ENCODE measurements around the gene SLC39A6.
"Not testable (repeated sequence)": the region's sequence is repeated elsewhere in the genome, so short reads cannot be mapped to it uniquely, and the experiment has no call there.

SLC39A6 gene, protein sequence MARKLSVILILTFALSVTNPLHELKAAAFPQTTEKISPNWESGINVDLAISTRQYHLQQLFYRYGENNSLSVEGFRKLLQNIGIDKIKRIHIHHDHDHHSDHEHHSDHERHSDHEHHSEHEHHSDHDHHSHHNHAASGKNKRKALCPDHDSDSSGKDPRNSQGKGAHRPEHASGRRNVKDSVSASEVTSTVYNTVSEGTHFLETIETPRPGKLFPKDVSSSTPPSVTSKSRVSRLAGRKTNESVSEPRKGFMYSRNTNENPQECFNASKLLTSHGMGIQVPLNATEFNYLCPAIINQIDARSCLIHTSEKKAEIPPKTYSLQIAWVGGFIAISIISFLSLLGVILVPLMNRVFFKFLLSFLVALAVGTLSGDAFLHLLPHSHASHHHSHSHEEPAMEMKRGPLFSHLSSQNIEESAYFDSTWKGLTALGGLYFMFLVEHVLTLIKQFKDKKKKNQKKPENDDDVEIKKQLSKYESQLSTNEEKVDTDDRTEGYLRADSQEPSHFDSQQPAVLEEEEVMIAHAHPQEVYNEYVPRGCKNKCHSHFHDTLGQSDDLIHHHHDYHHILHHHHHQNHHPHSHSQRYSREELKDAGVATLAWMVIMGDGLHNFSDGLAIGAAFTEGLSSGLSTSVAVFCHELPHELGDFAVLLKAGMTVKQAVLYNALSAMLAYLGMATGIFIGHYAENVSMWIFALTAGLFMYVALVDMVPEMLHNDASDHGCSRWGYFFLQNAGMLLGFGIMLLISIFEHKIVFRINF

GRCh38 chr18:36129300-36130038 lies at the start of gene SLC39A6, which contains the start of gene ELP2:
TSS of gene SLC39A6 (minus strand) at chr18:36129340. CDS start at chr18:36127007, 2,333 bp downstream.
TSS of gene ELP2 (plus strand) at chr18:36129899. CDS start at chr18:36129934, 35 bp downstream.
- H3K36me3 ChIP-seq (ENCODE audit: control insufficient read depth in 1 of 2, insufficient read depth in 2 of 2, low read length in 2 of 2) = peaks cover 4 to 7% of the 10 kb centered on the region in 2 donors
- no peaks in the 10 kb centered on the region for H3K27me3 ChIP-seq (ENCODE audit: low read depth, low read length)
- peaks cover 18 to 31% of the 10 kb centered on the region in 2 donors for H3K4me1 ChIP-seq (ENCODE audit: control insufficient read depth in 1 of 2, insufficient read depth in 2 of 2, low read length in 2 of 2)
- H3K9me3 ChIP-seq (ENCODE audit: control insufficient read depth in 1 of 2, low read length in 2 of 2) = no peaks in the 10 kb centered on the region
- peak within 1 kb of the TSS; percentile 78 to 100 for H3K4me3 ChIP-seq (ENCODE audit: low read depth in 1 of 2, low read length in 2 of 2)
- peak within 1 kb of the TSS; percentile 96 for H3K27ac ChIP-seq (ENCODE audit: low read length)

GRCh38 chr18:36177913-36178312 lies 48.8 kb upstream of the SLC39A6 start:
- Histone ChIP-seq H3K36me3 (ENCODE audit: control insufficient read depth in 1 of 2, insufficient read depth in 2 of 2, low read length in 2 of 2) (peaks cover 25 to 33% of the 10 kb centered on the region in 2 donors), H3K4me3 (ENCODE audit: low read depth in 1 of 2, low read length in 2 of 2) (no peak overlapping the region), H3K4me1 (ENCODE audit: control insufficient read depth in 1 of 2, insufficient read depth in 2 of 2, low read length in 2 of 2) (peaks cover 0 to 4% of the 10 kb centered on the region in 2 donors), H3K27me3 (ENCODE audit: low read depth, low read length) (no peaks in the 10 kb centered on the region), H3K27ac (ENCODE audit: low read length) (no peak overlapping the region), H3K9me3 (ENCODE audit: control insufficient read depth in 1 of 2, low read length in 2 of 2) (no peaks in the 10 kb centered on the region)

- peaks cover 0 to 4% of the 10 kb centered on the region in 2 donors for H3K4me1 ChIP-seq (ENCODE audit: control insufficient read depth in 1 of 2, insufficient read depth in 2 of 2, low read length in 2 of 2)
- H3K4me3 ChIP-seq (ENCODE audit: low read depth in 1 of 2, low read length in 2 of 2) = no peak overlapping the region
- no peaks in the 10 kb centered on the region for H3K27me3 ChIP-seq (ENCODE audit: low read depth, low read length)
- H3K36me3 ChIP-seq (ENCODE audit: control insufficient read depth in 1 of 2, insufficient read depth in 2 of 2, low read length in 2 of 2) = peaks cover 25 to 45% of the 10 kb centered on the region in 2 donors
- no peaks in the 10 kb centered on the region for H3K9me3 ChIP-seq (ENCODE audit: control insufficient read depth in 1 of 2, low read length in 2 of 2)
- H3K27ac ChIP-seq (ENCODE audit: low read length) = no peak overlapping the region
Observed at GRCh38 chr18:36176711-36177110, 47.6 kb upstream of the SLC39A6 start.

DNA sequence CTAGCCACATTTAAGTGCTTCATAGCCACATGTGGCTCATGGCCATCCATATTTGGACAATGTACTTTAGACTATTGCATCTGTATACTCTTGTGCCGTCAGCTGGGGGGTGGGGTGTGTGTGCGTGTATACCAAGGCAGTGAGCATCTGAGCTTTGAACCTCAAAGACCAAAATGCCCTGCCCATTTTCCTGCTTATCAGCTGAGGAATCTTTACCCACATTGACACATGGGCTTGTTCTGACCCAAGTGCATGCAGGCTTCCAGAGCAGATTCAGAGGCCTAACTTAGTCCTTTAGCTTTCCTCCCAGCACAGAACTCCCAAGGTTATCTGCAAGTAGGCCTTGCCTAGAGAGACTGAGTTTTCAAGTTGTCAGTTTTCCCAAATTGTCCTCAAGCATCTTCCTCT lies 47.0 kb upstream of the SLC39A6 start:
- no peak overlapping the region for H3K27ac ChIP-seq (ENCODE audit: low read length)
- no peaks in the 10 kb centered on the region for H3K9me3 ChIP-seq (ENCODE audit: control insufficient read depth in 1 of 2, low read length in 2 of 2)
- H3K4me1 ChIP-seq (ENCODE audit: control insufficient read depth in 1 of 2, insufficient read depth in 2 of 2, low read length in 2 of 2) = peaks cover 0 to 4% of the 10 kb centered on the region in 2 donors
- H3K27me3 ChIP-seq (ENCODE audit: low read depth, low read length) = no peaks in the 10 kb centered on the region
- H3K4me3 ChIP-seq (ENCODE audit: low read depth in 1 of 2, low read length in 2 of 2) = no peak overlapping the region
- peaks cover 28 to 50% of the 10 kb centered on the region in 2 donors for H3K36me3 ChIP-seq (ENCODE audit: control insufficient read depth in 1 of 2, insufficient read depth in 2 of 2, low read length in 2 of 2)

DNA sequence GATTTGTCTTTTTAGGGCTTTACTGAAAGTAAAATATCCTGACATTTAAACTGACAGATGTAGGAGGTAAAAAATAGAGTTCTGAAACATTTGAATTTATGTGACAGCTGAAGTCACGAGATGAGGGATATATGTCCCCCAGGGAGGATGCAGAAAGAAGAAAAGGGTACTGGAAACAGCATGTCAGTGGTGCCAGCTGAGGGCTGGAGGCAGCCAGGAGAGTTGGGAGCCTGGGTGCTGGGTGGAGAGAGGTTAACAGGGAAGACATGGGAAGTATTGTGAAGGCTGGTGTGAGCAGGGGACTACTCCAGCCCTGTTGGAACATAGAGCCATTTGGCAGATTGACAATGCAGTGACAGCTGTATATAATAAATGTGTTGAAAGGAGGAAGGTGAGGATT lies 46.3 kb upstream of the SLC39A6 start:
- Histone ChIP-seq H3K4me3 (ENCODE audit: low read depth in 1 of 2, low read length in 2 of 2) (no peak overlapping the region), H3K4me1 (ENCODE audit: control insufficient read depth in 1 of 2, insufficient read depth in 2 of 2, low read length in 2 of 2) (peaks cover 0 to 4% of the 10 kb centered on the region in 2 donors), H3K36me3 (ENCODE audit: control insufficient read depth in 1 of 2, insufficient read depth in 2 of 2, low read length in 2 of 2) (peaks cover 35 to 57% of the 10 kb centered on the region in 2 donors), H3K27me3 (ENCODE audit: low read depth, low read length) (no peaks in the 10 kb centered on the region), H3K27ac (ENCODE audit: low read length) (no peak overlapping the region), H3K9me3 (ENCODE audit: control insufficient read depth in 1 of 2, low read length in 2 of 2) (no peaks in the 10 kb centered on the region)

DNA sequence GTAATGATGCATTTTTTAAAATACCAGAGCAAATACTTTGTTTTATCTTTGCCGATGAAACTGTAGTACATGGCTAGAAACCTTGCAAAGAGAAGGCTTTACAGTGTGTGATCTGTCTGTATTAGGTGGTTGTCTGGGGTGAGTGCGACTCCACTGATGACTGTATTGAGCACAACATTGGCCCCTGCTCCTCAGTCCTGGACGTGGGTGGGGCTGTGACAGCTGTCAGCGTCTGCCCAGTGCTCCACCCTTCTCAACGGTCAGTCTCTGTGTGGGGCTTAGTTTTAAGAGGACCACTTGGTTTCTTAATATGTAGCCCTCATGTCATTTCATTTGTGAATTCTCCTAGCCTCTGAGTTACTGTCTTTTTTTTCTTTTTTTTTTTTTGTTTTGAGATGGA lies 40.8 kb upstream of the SLC39A6 start:
- Histone ChIP-seq H3K9me3 (ENCODE audit: control insufficient read depth in 1 of 2, low read length in 2 of 2) (no peaks in the 10 kb centered on the region), H3K36me3 (ENCODE audit: control insufficient read depth in 1 of 2, insufficient read depth in 2 of 2, low read length in 2 of 2) (peaks cover 33 to 68% of the 10 kb centered on the region in 2 donors), H3K4me3 (ENCODE audit: low read depth in 1 of 2, low read length in 2 of 2) (no peak overlapping the region), H3K27me3 (ENCODE audit: low read depth, low read length) (no peaks in the 10 kb centered on the region), H3K4me1 (ENCODE audit: control insufficient read depth in 1 of 2, insufficient read depth in 2 of 2, low read length in 2 of 2) (no peaks in the 10 kb centered on the region), H3K27ac (ENCODE audit: low read length) (no peak overlapping the region)

DNA sequence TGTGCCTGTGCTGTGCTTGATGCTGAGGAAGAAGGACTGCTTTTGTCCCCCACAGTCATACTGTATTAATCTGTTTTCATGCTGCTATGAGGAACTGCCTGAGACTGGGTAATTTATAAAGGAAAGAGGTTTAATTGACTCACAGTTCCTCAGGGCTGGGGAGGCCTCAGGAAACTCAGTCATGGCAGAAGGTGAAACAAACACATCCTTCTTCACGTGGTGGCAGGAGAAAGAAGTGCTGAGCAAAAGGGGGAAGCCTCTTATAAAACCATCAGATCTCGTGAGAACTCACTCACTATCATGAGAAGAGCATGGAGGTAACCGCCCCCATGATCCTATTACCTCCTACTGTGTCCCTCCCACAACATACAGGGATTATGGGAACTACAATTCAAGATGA lies 39.2 kb upstream of the SLC39A6 start:
- not testable (repeated sequence) for H3K4me3 ChIP-seq (ENCODE audit: low read depth in 1 of 2, low read length in 2 of 2); H3K27me3 ChIP-seq (ENCODE audit: low read depth, low read length); H3K27ac ChIP-seq (ENCODE audit: low read length); H3K4me1 ChIP-seq (ENCODE audit: control insufficient read depth in 1 of 2, insufficient read depth in 2 of 2, low read length in 2 of 2); H3K9me3 ChIP-seq (ENCODE audit: control insufficient read depth in 1 of 2, low read length in 2 of 2)
- H3K36me3 ChIP-seq (ENCODE audit: control insufficient read depth in 1 of 2, insufficient read depth in 2 of 2, low read length in 2 of 2) = peaks cover 42 to 68% of the 10 kb centered on the region in 2 donors

GRCh38 chr18:36167692-36168218 lies 38.6 kb upstream of the SLC39A6 start:
- H3K4me3 ChIP-seq (ENCODE audit: low read depth in 1 of 2, low read length in 2 of 2) = no peak overlapping the region
- peaks cover 45 to 70% of the 10 kb centered on the region in 2 donors for H3K36me3 ChIP-seq (ENCODE audit: control insufficient read depth in 1 of 2, insufficient read depth in 2 of 2, low read length in 2 of 2)
- no peaks in the 10 kb centered on the region for H3K4me1 ChIP-seq (ENCODE audit: control insufficient read depth in 1 of 2, insufficient read depth in 2 of 2, low read length in 2 of 2)
- no peaks in the 10 kb centered on the region for H3K9me3 ChIP-seq (ENCODE audit: control insufficient read depth in 1 of 2, low read length in 2 of 2)
- H3K27ac ChIP-seq (ENCODE audit: low read length) = no peak overlapping the region
- no peaks in the 10 kb centered on the region for H3K27me3 ChIP-seq (ENCODE audit: low read depth, low read length)

DNA sequence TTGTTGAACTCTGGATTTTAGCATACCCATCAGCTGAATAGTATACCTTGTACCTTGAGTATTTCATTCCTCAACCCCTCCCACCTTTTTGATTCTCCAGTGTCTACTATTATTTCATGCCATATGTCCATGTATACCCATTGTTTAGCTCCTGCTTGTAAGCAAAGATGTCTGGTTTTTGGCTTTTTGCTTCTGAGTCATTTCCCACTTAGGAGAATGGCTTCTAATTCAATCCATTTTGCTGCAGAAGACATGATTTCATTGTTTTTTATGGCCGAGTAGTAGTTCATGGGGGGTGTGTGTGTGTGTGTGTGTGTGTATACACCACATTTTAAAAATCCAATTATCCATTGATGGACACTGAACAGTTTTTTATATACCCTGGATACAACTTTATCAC lies 33.8 kb upstream of the SLC39A6 start:
- no peaks in the 10 kb centered on the region for H3K27me3 ChIP-seq (ENCODE audit: low read depth, low read length)
- H3K27ac ChIP-seq (ENCODE audit: low read length) = no peak overlapping the region
- no peak overlapping the region for H3K4me3 ChIP-seq (ENCODE audit: low read depth in 1 of 2, low read length in 2 of 2)
- peaks cover 42 to 66% of the 10 kb centered on the region in 2 donors for H3K36me3 ChIP-seq (ENCODE audit: control insufficient read depth in 1 of 2, insufficient read depth in 2 of 2, low read length in 2 of 2)
- H3K9me3 ChIP-seq (ENCODE audit: control insufficient read depth in 1 of 2, low read length in 2 of 2) = no peaks in the 10 kb centered on the region
- H3K4me1 ChIP-seq (ENCODE audit: control insufficient read depth in 1 of 2, insufficient read depth in 2 of 2, low read length in 2 of 2) = no peaks in the 10 kb centered on the region

DNA sequence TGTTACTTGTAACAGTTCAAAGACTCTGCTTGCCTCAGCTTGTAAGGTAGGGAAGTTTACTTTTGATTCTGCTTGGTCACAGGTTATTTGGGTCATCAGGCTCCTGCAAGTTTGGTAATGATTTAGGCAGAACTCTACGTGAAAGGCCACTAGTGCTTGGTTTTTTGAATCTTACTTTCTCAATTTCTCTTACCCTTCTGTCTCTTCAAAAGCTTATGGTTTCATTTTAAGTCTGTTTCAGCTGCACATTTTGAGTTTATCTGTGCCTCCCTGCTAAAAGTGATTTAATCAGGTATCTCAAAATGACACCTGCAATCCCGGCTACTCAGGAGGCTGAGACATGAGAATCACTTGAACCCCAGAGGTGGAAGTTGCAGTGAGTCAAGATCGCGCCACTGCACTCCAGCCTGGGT lies 31.8 kb upstream of the SLC39A6 start:
- Histone ChIP-seq H3K27ac (ENCODE audit: low read length) (no peak overlapping the region), H3K9me3 (ENCODE audit: control insufficient read depth in 1 of 2, low read length in 2 of 2) (no peaks in the 10 kb centered on the region), H3K4me3 (ENCODE audit: low read depth in 1 of 2, low read length in 2 of 2) (no peak overlapping the region), H3K27me3 (ENCODE audit: low read depth, low read length) (no peaks in the 10 kb centered on the region), H3K4me1 (ENCODE audit: control insufficient read depth in 1 of 2, insufficient read depth in 2 of 2, low read length in 2 of 2) (no peaks in the 10 kb centered on the region), H3K36me3 (ENCODE audit: control insufficient read depth in 1 of 2, insufficient read depth in 2 of 2, low read length in 2 of 2) (peaks cover 53 to 77% of the 10 kb centered on the region in 2 donors)
